IPS-18a (cell line): ENCODE results near the gene PKN3.

Source experiments
- H3K27ac ChIP-seq: one replicate; pipeline ENCODE4 v1.5.1; 2013; ENCODE audit warnings: low read length
- H3K27me3 ChIP-seq: one replicate; pipeline ENCODE4 v1.6.1; 2013; ENCODE audit warnings: mild to moderate bottlenecking, low read length; ENCODE audit not compliant: control insufficient read depth, insufficient read depth
- H3K36me3 ChIP-seq: one replicate; pipeline ENCODE4 v1.6.1; 2013; ENCODE audit warnings: low read depth, low read length; ENCODE audit not compliant: control insufficient read depth
- H3K4me1 ChIP-seq: one replicate; pipeline ENCODE4 v1.6.1; 2013; ENCODE audit warnings: low read depth, low read length; ENCODE audit not compliant: control insufficient read depth
- H3K4me3 ChIP-seq: one replicate; pipeline ENCODE4 v1.5.1; 2013; ENCODE audit warnings: low read length
- H3K9ac ChIP-seq: one replicate; pipeline ENCODE4 v1.6.1; 2013; ENCODE audit warnings: mild to moderate bottlenecking, low read length, moderate library complexity
- H3K9me3 ChIP-seq: one replicate; pipeline ENCODE4 v1.6.1; 2013; ENCODE audit warnings: low read depth, low read length; ENCODE audit not compliant: control insufficient read depth

Gene PKN3

GRCh38 chr9:128765499-128765898 is 63.2 kb downstream of the PKN3 start:
- H3K36me3 ChIP-seq, result no peaks in the 10 kb centered on the region
- no peak overlapping the region for H3K4me3 ChIP-seq
- no peaks in the 10 kb centered on the region for H3K9me3 ChIP-seq
- H3K27ac ChIP-seq, result no peak overlapping the region
- H3K4me1 ChIP-seq, result peaks cover 1% of the 10 kb centered on the region
- no peak overlapping the region for H3K9ac ChIP-seq
- H3K27me3 ChIP-seq, result no peaks in the 10 kb centered on the region

GRCh38 chr9:128768606-128769005 is 66.3 kb downstream of the PKN3 start:
- H3K9ac ChIP-seq, result no peak overlapping the region
- H3K27ac ChIP-seq, result no peak overlapping the region
- H3K4me1 ChIP-seq, result peaks cover 6% of the 10 kb centered on the region

More at GRCh38 chr9:128768606-128769005, 66.3 kb downstream of the PKN3 start:
- no peak overlapping the region for H3K4me3 ChIP-seq
- no peaks in the 10 kb centered on the region for H3K36me3 ChIP-seq
- no peaks in the 10 kb centered on the region for H3K9me3 ChIP-seq
- H3K27me3 ChIP-seq, result no peaks in the 10 kb centered on the region
